ENCODE results near the gene BPTF. TPM values are rescaled to one million over a fixed set of nuclear protein-coding genes. Genes with fewer than 3 reads are reported as not detected.

BPTF gene
- total and polyA plus RNA-seq, 2 of the 8 experiments (the other 6 are each of a cell fraction or from before 2014, with no cell fraction given) = 107 to 228 TPM

- TF ChIP-seq, protein P1, sequence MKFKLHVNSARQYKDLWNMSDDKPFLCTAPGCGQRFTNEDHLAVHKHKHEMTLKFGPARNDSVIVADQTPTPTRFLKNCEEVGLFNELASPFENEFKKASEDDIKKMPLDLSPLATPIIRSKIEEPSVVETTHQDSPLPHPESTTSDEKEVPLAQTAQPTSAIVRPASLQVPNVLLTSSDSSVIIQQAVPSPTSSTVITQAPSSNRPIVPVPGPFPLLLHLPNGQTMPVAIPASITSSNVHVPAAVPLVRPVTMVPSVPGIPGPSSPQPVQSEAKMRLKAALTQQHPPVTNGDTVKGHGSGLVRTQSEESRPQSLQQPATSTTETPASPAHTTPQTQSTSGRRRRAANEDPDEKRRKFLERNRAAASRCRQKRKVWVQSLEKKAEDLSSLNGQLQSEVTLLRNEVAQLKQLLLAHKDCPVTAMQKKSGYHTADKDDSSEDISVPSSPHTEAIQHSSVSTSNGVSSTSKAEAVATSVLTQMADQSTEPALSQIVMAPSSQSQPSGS (IDR thresholded peaks at IDR 0.05; ENCODE audit: low read length) = no peak
- TF ChIP-seq TCF12 (IDR thresholded peaks at IDR 0.05; ENCODE audit: low read depth, low read length) (0 out of 2 replicates have a peak, but pooled peaks have one; percentile 43), MAFK (IDR thresholded peaks at IDR 0.05; ENCODE audit: low read depth, low read length) (peak; percentile 90; the same call in 1 of the 2 replicates), KDM5A (IDR thresholded peaks at IDR 0.05; ENCODE audit: low read length) (no peak), TBP (IDR thresholded peaks at IDR 0.05; ENCODE audit: low read depth, low read length) (peak; percentile 100)
Observed at GRCh38 chr17:68019675-68020408, 194.5 kb downstream of the BPTF start (continued).
